Islet of Langerhans (tissue), 1 donor: ENCODE results near the gene MTMR3.
"Not testable (repeated sequence)": the region's sequence is repeated elsewhere in the genome, so short reads cannot be mapped to it uniquely, and the experiment has no call there.

Source experiments
- FAIRE-seq: peaks from one replicate; lab custom pipeline; 2011; peaks lifted over from hg19 to GRCh38; lab: Jason Lieb, UNC

Gene MTMR3

GRCh38 chr22:29883045-29883774 lies at the start of gene MTMR3:
TSS of gene MTMR3 (plus strand) at chr22:29883174. CDS start at chr22:29971060, 87,886 bp downstream.
- FAIRE-seq, result no peak

DNA sequence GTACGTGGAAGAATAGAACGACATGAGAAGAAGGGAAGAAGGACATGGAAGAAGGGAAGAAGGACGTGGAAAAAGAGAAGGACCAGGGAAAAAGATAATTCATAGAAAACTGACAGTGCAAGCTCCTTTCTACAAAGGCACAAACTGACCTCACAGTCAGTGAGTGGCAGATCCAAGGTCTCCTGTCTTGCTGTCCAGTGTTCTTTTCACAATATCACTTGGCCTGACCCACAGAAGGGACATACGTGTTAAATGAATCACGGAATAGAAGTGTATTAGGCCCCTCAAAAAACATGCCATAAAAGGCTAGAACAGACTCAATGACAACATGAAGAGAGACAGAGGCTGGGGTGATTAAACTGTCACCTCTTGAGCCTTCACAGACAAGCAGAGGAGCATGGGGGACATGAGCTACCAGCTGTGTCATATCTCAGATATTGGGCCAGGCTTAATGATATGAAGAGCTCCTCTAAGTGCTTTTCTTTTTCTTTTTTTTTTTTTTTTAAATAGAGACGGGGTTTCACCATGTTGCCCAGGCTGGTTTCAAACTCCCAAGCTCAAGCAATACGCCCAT lies 49.5 kb upstream of the MTMR3 start:
- FAIRE-seq, result no peak

DNA sequence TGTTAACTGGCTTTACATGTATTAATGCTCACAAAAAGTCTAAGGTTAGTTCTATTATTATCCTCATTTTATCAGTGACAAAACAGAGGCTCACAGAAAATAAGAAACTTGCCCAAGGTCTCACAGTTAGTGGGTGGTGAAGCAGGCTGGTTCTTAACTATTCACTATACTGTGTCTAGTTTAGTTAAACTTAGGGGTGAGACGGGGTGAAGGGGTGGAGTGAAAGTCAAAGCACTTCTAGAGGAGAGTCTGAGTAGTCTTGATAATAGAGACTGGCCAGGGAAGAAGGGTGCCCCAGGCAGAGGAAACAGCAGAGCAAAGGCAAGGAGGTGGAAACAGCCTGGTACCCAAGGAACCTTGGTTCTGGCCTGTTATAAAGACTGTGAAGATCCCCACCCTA lies 48.9 kb upstream of the MTMR3 start:
- FAIRE-seq, result no peak

- not testable (repeated sequence) for FAIRE-seq
Observed at GRCh38 chr22:29836791-29837370, 46.1 kb upstream of the MTMR3 start.

- FAIRE-seq, result peak; percentile 89
Observed at GRCh38 chr22:29837741-29838598, 45.0 kb upstream of the MTMR3 start, which contains the start of gene ASCC2. TSS of gene ASCC2 (minus strand) at chr22:29838274. CDS start at chr22:29832325, 5,949 bp downstream.

GRCh38 chr22:29838599-29838956 lies 44.4 kb upstream of the MTMR3 start:
- no peak for FAIRE-seq

- FAIRE-seq, result no peak
Observed at GRCh38 chr22:29839039-29839438, 43.9 kb upstream of the MTMR3 start.

- no peak for FAIRE-seq
Observed at GRCh38 chr22:29840498-29840897, 42.5 kb upstream of the MTMR3 start.

DNA sequence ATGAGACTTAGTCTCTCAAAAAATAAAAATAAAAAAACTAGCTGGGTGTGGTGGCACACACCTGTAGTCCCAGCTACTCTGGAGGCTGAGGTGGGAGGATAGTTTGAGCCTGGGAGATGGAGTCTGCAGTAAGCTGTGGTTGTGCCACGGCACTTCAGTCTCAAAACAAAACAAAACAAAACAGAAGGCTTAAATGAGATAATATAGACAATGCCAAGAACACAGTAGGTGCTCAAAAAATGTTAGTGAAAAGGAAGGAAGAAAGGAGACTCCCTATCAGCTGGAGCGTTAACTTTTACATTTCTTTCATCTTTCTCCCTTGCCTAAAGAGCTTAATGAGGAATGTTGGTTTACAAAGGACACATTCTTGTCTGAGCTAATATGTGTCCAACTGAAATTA lies 40.8 kb upstream of the MTMR3 start:
- FAIRE-seq, result no peak

DNA sequence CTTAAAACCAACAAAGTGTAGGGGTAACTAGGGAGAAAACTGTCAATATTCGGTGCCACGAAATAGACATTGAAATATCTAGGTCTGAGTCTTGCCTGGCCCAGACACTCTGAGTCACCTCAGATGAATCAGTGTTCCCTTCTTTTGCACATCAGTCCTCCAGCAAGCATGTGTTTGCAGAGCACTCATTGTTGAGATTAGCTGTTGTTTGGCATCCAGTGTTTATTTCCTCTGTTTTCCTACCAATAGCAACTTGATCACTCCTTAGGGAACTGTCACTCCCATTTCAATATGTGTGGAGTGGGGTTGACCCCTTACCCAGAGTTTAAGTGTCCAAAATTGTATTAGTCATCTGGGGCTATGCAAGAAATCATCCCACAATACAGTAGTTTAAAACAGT lies 40.2 kb upstream of the MTMR3 start:
- FAIRE-seq, result peak; percentile 83

GRCh38 chr22:29846290-29846689 lies 36.7 kb upstream of the MTMR3 start:
- no peak for FAIRE-seq

GRCh38 chr22:29848111-29848510 lies 34.9 kb upstream of the MTMR3 start:
- no peak for FAIRE-seq

- FAIRE-seq, result no peak
Observed at GRCh38 chr22:29854432-29854831, 28.5 kb upstream of the MTMR3 start.

DNA sequence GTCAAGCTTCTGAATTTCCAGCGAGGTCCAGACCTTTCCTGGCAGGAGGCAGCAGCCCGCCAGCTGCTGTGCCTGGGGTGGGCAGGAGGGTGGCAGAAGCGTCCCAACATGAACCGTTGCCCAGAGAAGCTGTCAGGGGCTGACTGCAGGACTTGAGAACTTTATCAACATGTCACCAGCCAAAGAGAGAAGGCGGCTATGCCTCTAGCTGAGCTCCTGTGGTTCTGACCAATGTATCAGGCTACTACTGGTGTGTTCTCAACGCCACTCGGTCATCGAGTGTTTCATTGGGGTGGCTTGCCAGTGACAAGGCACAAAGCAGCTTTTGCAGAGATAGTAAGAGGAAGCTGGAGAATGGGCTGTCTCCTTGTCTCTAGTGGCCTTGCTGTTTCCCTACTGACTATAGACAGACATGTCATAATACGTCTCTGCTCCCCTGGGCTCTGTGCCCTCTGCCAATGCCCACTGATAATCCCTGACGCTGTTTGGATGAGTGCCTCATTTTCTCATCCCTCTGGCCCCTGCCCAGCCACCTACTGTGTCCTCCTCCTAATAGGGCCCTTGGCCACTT lies 27.3 kb upstream of the MTMR3 start:
- no peak for FAIRE-seq

GRCh38 chr22:29856496-29856895 lies 26.5 kb upstream of the MTMR3 start:
- no peak for FAIRE-seq

DNA sequence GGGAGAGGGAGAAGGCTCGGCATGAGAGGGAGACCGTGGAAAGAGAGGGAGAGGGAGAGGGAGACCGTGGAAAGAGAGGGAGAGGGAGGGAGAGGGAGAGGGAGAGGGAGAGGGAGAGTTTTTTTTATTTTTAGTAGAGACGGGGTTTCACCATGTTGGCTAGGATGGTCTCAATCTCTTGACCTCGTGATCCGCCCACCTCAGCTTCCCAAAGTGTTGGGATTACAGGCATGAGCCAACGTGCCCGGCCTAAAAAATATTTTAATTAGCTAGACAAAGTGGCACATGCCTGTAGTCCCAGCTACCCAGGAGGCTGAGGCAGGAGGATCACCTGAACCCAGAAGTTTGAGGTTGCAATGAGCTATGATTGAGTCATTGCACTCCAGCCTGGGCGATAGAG lies 23.9 kb upstream of the MTMR3 start:
- FAIRE-seq, result not testable (repeated sequence)

GRCh38 chr22:29860006-29860766 lies 22.8 kb upstream of the MTMR3 start:
- no peak for FAIRE-seq

GRCh38 chr22:29861672-29862297 lies 21.2 kb upstream of the MTMR3 start:
- no peak for FAIRE-seq

DNA sequence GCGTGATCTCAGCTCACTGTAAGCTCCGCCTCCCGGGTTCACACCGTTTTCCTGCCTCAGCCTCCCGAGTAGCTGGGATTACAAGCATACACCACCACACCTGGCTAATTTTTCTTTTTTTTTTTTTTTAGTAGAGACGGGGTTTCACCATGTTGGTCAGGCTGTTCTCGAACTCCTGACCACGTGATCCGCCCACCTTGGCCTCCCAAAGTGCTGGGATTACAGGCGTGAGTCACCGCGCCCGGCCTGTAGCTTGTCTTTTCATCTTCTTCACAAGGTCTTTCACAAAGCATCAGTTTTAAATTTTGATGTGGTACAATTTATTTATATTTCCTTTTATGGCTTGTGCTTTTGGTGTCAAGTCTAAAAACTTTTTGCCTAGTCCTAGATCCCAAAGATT lies 17.4 kb upstream of the MTMR3 start:
- FAIRE-seq, result not testable (repeated sequence)

DNA sequence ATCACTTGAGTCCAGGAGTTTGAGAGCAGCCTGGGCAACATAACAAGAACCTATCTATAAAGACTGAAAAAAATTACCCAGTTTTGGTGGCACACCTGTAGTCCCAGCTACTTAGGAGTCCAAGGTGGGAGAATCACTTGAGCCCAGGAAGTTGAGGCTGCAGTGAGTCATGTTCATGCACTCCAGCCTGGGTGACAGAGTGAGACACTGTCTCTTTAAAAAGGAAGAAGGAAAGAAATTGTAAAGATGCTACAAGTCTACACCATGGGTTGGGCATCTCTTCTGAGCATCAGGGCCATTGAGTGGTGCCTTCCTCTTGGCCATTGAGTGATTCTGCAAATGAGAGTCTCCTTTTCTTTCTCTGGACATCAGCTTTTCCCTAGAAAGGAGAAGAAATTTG lies 15.7 kb upstream of the MTMR3 start:
- FAIRE-seq, result no peak

DNA sequence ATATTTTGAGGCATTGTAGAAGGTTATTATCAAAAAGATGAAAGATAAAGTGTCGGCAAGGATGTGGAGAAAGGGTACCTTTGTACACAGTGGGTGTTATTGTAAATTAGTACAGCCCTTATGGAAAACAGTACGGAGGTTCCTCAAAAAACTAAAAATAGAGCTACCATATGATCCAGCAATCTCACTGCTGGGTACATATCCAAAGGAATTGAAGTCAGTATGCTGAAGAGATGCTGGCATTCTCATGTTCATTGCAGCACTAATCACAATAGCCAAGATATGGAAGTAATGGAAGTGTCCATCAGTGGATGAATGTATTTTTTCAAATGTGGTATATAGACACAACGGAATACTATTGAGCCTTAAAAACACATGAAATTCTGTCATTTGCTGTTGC lies 15.1 kb upstream of the MTMR3 start:
- FAIRE-seq, result no peak
